ENCODE data around the gene VENTX.
"Not testable (repeated sequence)": the region's sequence is repeated elsewhere in the genome, so short reads cannot be mapped to it uniquely, and the experiment has no call there.

Gene VENTX

GRCh38 chr10:133217800-133218589 lies 19.7 kb upstream of the VENTX start:
- DNase-seq: no peak

DNA sequence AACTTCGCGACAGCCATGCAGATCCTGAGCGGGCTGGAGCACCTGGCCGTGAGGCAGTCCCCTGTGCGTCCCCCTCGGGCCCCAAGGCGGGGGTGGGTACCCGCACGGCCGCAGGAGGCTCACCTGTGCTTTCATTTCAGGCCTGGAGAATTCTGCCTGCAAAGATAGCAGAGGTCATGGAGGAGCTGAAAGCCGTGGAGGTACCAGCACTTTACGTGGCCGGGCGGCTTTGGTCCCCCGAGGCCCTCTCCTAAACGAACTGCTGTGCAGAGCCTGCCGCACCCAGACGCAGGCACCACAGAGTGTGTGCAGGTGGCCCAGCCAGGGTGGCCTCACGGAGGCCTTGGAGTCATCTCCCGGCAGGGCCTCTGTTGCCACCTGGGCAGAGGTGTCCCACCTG lies 18.8 kb upstream of the VENTX start:
- DNase-seq: no peak

GRCh38 chr10:133219782-133220181 lies 17.9 kb upstream of the VENTX start:
- no peak for DNase-seq

DNA sequence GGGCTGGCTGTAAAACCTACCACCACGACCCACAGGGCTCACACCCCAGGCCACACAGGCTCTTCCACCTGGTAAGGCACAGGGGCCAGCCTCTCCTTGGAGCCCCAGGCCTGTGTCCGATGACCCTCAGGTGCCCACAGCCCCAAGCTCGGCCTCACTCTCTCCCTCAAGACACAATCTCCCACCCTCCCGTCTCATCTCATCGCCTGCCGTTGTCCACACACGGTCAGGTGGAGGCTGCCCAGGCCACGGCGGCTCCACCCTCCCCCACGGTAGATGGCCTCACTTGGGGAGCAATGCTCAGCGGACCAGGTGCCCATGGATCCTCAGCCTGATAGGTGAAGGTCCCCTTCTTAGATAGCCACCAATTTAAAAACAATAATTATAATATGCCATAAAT lies 16.3 kb upstream of the VENTX start:
- DNase-seq: no peak

GRCh38 chr10:133221756-133222155 lies 15.9 kb upstream of the VENTX start:
- not testable (repeated sequence) for DNase-seq

DNA sequence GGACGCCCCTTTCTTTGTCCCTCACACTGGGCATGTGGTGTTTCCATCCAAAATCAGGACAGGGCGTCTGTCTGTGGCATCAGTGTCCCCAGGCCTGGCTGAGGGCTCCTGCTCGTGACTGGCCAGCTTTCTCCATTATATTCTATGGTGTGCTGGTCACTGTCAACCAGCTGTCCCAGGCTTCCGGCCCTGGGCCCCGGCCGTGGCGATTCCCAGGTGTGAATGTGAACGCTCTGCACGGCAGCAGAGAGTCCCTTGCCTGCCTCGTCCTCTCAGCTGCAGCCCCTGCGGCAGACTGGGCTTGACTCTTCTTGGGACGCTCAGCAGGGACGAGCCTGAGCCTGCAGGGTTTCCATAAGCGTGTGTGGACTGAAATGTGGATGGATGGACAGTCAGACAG lies 13.6 kb upstream of the VENTX start:
- DNase-seq: no peak

GRCh38 chr10:133224756-133225372 lies 12.8 kb upstream of the VENTX start:
- DNase-seq: peak; percentile 94

DNA sequence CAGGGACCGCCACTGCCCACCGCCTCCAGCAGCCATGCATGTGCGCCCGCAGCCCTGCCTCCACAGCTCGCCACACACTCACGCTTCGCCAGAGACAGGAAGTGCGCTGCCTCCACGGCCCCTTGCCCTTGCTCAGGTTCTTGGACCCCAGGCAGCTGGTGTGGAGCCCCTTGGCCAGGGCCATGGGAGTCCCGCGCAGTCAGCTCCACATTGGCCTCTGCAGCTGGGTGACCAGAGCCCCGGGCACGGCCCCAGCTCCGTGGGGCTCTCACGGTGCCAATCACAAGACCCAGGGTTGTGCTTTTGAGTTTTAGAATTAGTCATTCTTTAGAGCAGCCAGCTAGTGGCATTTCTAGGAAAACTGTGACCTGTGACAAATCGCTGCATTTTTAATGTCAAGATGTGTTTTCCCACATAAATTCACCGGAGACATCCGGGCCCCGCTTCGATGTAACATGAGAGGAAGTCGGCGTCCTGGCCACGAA lies 11.9 kb upstream of the VENTX start:
- DNase-seq: peak; percentile 37

DNA sequence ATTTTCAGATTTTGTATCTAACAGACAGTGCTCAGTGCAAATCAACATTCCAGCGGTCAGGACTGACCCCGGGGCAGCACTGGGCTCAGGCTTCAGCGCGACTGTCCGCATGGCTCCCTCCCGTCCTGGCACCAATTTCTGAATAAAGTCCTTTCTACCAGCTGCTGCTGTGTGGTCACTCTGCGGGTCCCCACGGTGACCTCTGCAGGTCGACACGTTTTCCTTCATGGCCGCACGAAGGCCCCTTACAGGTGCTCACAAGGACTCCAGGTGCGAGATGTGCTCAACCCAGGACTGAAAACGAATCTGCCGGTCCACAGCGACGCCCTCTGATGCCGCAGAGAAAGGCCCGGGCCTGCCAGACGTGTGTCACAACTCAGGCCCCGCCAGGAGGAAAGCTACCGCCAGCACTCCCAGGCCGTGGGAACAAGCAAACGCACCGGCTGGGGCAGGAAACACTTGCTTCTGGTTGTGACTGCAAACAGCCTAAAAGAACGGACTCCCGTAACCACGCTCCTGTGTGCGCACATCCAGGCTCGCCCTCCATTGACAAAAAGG lies 11.3 kb upstream of the VENTX start:
- no peak for DNase-seq

GRCh38 chr10:133227256-133227655 lies 10.4 kb upstream of the VENTX start:
- DNase-seq: no peak

DNA sequence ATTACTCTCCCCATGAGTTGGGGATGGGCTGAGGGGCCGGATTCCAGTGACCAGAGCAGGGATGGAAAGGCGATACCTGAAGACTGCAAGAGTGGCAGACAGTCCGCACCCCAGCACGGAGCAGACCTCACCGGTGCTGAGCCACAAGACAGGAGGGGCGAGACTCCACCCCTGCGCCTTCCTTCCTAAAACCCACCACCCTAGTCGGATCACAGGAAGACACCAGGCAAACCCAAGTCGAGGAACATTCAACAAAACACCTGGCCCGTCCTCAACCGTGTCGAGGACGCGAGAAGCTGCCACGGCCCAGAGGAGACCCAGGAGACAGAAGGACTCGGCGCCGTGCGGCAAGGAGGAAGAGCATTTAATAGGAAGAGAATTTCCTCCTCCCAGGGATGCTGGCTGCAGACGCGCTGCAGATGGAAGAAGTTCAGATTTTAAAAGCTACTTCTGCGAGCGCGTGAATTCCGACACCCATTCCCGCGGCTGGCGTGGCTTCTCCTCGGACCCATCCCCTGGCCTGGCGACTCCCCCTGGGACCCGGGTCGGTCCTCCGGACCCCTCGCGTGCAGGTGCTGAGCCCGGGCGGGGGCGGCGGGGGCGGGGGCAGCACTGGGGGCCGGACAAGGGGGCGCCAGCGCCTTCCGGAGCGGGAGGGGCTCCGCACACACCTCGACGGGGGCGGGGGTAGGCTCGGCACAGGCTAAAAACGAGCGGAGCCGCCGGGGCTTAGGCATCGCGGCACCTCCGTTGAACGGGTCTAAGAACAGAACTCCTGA lies 8.2 kb upstream of the VENTX start:
- DNase-seq: no peak

DNA sequence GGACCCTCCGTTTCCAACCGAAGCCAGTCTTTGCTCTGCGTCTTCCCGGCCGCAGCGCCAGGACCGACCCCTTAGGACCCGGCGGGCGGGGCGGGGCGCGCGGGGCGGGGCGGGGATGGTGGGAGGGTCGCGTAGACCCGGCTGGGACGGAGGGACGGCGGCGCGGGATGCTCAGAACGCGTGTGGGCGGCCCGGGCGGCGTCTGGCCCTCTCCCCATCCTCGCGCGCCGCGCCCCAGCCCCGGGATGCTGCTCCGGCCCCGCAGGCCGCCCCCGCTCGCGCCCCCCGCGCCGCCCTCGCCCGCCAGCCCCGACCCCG lies 7.7 kb upstream of the VENTX start, which contains the start of gene UTF1:
Gene UTF1, plus strand, starts transcription at position 174 of the 318 bp plus-strand sequence. Its CDS starts 72 bp downstream, at position 246.
- no peak for DNase-seq

DNA sequence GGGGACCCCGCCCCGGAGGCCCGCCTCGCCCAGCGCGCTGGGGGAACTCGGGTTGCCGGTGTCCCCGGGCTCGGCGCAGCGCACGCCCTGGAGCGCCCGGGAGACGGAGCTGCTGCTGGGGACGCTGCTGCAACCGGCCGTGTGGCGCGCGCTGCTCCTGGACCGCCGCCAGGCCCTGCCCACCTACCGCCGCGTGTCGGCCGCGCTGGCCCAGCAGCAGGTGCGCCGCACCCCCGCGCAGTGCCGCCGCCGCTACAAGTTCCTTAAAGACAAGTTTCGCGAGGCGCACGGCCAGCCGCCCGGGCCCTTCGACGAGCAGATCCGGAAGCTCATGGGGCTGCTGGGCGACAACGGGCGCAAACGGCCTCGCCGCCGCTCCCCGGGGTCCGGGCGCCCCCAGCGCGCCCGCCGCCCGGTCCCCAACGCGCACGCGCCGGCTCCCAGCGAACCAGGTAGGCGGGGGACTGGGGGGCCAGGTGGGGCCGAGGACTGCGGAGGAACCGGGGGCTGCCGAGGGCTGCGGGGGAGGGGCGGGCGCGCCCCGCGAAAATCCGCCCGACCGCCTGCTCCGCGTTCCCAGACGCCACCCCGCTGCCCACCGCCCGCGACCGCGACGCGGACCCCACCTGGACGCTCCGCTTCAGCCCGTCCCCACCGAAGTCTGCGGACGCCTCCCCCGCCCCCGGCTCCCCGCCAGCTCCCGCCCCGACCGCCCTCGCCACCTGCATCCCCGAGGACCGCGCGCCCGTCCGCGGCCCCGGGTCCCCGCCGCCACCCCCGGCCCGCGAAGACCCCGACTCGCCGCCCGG lies 7.1 kb upstream of the VENTX start:
- DNase-seq: no peak

DNA sequence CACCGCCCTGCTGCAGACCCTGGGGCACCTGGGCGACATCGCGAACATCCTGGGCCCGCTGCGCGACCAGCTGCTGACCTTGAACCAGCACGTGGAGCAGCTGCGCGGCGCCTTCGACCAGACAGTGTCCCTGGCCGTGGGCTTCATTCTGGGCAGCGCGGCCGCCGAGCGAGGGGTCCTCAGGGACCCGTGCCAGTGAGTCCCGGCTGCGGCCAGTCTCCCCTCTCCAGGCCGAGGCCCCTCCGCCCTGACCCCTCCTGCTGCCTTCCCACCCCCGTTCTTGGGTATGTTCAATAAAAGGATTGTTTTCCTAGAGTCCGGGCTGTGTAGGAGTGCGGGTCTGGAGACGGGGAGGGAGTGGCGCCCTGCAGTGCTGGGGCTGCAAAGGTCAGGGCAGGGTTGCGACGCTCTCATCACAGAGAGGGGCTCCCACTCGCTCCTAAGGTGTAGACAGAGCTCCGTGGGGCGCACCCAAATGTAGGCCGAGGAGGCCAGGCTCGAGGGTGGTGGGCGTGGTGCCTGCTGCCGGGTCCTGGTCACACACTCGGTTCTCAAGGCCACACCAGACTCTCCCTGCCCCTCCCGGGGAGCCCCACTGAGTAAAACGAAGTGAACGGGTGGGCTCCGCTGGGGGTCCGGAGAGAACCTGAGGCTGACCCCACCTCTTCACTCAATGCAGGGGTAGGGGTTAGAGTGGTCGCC lies 6.3 kb upstream of the VENTX start:
- no peak for DNase-seq

DNA sequence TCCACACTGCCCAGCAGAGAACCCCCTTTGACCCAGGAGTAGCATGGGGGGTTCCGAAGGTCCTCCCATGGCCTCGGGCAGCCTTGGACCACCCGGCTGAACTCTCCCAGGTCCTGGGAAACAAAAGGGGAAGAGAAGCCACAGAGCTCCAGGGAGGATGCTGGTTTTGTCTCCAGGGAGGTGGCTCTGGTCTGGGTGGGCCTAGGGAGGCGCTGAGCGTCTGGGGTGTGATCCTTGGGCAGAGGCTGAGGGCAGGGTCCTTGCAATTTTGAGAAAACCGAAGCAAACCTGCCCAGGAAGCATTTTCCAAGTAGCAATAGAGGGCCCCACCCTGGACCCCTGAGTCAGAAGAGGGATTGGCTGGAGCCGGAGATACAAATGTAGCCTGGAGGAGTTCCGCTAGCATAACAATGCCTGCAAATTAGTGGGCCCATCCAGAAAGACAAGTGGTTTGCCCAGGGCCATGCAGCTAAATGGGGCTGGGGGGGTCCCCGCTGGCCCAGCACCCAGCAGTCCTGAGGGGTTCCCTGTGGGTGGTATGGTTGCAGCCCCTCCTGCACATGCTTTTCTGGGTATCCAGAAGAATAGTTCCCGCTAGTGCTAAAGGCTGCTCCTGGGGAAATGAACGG lies 5.6 kb upstream of the VENTX start:
- no peak for DNase-seq

GRCh38 chr10:133234796-133235195 lies 2.9 kb upstream of the VENTX start:
- DNase-seq: peak; percentile 17

- no peak for DNase-seq
Observed at GRCh38 chr10:133235265-133235855, 2.3 kb upstream of the VENTX start.

GRCh38 chr10:133235932-133236331 lies 1.7 kb upstream of the VENTX start:
- DNase-seq: peak; percentile 10

GRCh38 chr10:133236401-133237240 lies 1.0 kb upstream of the VENTX start:
- DNase-seq: no peak

DNA sequence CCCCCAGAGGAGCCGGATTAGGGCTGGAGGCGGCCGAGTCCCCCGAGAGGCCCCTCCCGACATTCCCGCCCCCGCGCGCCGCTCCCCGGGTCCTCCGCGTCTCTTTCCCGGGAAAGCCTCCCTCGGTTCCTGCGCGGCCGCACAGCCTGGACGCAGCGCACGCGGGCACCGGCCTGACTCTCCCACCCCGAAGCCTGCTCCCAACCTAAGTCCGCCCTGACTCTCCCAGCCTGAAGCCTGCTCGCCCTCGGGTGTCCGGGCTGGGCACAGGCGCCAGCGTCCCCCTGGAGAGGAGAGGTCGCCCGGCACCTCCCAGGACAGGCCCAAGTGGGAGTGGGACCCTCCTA lies 441 bp upstream of the VENTX start:
- DNase-seq: no peak
